Measurements from ENCODE around the gene GNG4.

The GNG4 gene

DNA sequence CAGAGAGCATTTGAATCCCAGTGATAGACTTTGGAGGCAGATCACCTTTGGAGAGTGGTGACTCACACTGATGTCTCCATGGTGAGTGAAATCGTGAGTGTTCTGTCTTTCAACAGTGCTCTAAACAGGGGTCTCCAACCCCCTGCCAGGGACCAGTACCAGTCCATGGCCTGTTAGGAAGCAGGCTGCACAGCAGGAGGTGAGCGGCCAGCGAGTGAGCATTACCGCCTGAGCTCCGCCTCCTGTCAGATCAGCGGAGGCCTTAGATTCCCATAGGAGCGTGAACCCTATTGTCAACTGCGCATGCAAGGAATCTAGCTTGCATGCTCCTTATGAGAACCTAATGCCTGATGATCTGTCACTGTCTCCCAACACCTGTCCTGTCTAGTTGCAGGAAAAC, 83.5 kb downstream of the GNG4 start:
- no peak for TF ChIP-seq CTCF (IDR thresholded peaks at IDR 0.05; ENCODE audit: low read depth, low read length)
- no peak overlapping the region for H3K4me3 ChIP-seq (ENCODE audit: low read depth, low read length)

DNA sequence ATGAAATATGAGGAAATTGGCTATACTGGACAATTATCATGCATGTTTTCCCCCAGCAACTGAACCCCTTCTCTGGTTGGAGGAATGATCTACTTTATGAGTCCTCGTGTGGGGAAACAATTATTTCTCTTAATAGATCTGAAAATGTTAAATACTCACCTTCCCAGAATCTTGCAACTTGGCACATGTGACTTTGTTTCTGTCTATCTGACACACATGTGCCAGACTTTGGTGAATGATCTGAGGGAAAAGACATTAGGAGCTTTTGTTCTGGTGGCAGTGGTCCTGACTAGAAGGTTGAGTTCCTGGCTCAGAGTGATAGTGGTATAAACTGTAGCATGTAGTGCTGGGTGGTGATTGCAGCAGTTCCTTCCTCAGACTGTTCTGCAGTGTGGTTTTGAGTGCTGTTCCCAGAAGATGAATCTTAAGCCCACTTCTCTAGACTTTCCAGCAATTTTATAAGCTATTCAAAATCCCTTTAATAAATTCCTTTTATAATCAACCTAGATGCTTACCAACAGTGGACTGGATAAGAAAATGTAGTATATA, 86.0 kb downstream of the GNG4 start:
- TF ChIP-seq CTCF (IDR thresholded peaks at IDR 0.05; ENCODE audit: low read depth, low read length) = no peak
- H3K4me3 ChIP-seq (ENCODE audit: low read depth, low read length) = no peak overlapping the region

DNA sequence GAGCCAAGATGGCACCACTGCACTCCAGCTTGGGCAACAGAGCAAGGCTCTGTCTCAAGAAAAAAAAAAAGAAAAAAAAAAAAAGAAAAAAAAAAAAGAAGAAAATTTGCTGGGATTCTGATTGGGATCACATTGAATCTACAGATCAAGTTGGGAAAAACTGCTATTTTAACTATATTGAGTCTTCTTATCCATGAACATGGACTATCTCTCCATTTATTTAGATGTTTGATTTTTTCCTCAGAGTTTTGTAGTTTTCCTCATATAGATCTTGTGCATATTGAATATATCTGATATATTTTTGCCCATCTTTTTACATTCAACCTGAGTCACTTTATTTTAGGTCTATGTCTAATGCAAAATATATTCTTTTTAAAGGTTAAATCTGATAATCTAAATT, 87.0 kb downstream of the GNG4 start:
- no peak overlapping the region for H3K4me3 ChIP-seq (ENCODE audit: low read depth, low read length)
- no peak for TF ChIP-seq CTCF (IDR thresholded peaks at IDR 0.05; ENCODE audit: low read depth, low read length)

DNA sequence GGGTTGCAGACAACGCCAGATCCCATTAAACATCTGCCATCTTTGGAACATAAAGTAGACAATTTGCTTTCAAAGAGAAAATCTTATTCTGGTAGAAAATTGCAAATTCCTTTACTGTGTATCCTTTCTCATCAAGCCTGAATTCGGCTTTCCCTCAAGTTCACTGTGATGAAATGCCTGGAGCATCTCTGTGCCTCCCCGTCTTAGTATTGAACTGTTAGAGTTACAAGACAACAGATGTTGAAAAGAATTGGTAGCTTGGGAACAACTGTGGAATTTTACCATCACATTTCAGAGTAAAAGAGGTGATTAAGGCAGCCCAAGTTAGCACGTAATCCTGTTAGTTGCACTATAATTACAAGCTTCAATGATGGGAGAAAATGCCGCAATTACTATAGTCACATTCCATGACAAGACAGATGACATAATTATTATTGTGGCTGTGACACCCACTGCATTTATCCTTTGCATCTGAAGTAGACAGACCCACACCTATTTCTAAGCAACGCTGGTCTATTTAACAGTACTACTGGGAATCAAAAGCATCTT, 90.9 kb downstream of the GNG4 start:
- H3K4me3 ChIP-seq (ENCODE audit: low read depth, low read length) = no peak overlapping the region

GRCh38 chr1:235557495-235557894, 92.1 kb downstream of the GNG4 start:
- H3K4me3 ChIP-seq (ENCODE audit: low read depth, low read length) = no peak overlapping the region
- TF ChIP-seq CTCF (IDR thresholded peaks at IDR 0.05; ENCODE audit: low read depth, low read length) = no peak

More for the DNA sequence above, 90.9 kb downstream of the GNG4 start:
- no peak for TF ChIP-seq CTCF (IDR thresholded peaks at IDR 0.05; ENCODE audit: low read depth, low read length)

DNA sequence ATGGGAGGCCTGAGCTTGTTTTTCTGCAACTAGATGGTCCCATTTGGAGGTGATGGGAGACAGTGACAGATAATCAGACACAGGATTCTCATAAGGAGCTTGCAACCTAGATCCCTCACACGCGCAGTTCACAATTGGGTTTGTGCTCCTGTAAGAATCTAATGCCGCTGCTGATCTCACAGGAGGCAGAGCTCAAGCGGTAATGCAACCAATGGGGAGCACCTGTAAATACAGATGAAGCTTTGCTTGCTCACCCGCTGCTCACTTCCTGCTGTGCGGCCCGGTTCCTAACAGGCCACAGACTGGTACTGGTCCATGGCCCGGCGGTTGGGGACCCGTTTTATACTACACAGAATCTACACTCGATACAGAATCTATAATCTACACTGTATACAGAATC, 92.8 kb downstream of the GNG4 start:
- no peak for TF ChIP-seq CTCF (IDR thresholded peaks at IDR 0.05; ENCODE audit: low read depth, low read length)
- no peak overlapping the region for H3K4me3 ChIP-seq (ENCODE audit: low read depth, low read length)

DNA sequence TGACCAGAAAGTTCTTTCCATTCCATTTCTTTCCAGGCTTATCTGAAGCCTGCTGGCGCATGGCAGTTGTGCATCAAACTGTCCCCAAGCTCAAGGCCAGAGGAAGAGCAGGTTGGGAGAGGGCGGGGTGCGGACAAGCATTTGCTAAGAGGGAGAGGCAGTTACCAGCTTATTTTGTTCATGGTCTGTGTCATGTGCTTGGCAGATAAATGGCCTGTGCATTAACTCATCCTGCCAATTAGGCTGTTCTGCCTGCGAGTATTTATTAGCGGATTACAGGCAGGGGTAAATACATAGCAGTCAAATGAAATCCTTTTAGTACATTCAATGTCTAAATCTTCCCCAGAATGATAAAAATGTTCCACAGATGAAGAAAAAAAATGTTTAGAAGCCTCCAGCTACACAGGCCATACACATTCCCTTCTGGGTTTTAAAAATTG, 96.5 kb downstream of the GNG4 start:
- no peak for TF ChIP-seq CTCF (IDR thresholded peaks at IDR 0.05; ENCODE audit: low read depth, low read length)
- no peak overlapping the region for H3K4me3 ChIP-seq (ENCODE audit: low read depth, low read length)

Data from WI38 (cell line).